Islet precursor cell (in vitro differentiated cells): ENCODE data around the gene TIAM2.
"Not testable (repeated sequence)": the region's sequence is repeated elsewhere in the genome, so short reads cannot be mapped to it uniquely, and the experiment has no call there.

Source experiments
- DNase-seq: peaks from one replicate; pipeline ENCODE4 v3.0.0-alpha.2; 2018

Gene TIAM2

DNA sequence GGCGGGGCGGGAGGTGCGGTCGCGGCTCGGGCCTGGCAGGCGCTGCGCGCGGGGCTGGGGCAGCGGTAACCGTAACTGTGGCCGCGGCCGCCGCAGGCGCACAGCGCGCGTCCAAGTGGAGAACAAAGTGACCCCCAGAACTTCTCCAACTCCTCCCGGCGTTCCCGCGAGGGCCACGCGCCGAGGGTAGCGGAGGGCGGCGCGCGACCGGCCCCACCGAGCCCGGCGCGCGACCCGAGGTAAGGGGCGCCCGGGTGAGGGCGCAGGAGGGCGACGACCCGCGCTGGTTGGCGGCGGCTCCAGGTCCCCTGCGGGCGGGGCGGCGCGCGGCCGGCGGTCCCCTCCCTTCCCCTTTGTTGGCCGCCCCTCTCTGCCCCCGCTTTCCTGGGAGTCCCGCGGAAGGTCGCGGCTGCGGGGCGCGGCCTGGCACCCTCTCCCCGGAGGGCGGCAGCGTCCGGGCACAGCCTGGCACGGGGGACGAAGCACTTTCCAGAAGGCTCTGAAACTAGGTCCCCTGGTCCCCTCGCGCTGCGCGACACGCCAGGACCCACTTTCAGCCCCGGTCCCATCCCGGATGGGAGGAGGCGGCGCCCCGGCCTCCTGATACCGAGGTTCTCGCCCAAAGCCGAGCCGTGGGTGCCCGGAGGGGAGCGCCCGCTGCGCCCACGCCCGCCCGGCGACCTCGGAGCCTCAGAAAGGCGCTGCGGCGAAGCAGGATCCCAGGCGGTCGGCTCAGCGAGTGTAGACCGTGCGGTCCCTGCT is at the start of gene TIAM2:
TIAM2 (plus strand) TSS at position 62 of the 762 bp plus-strand sequence. CDS start 133,909 bp downstream, outside the sequence.
- peak; percentile 83 for DNase-seq

DNA sequence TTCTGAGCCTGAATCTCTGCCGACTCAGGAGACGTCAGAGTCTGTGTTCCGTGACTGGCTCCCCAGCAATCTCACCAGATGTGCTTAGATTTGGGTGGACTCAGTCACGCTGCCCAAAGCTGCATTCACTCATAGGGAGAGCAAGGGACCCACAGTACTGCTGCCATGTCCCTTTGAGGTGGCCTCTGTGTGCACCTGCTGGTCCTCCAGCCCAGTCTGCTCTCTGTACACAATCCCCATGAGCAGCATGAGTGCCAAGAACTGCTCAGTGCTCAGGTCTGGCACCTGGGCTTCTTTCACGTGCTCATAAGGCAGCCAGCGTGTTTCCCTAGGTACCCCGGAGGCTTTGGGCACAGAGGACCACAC is 44.2 kb upstream of the TIAM2 start:
- DNase-seq: no peak

DNA sequence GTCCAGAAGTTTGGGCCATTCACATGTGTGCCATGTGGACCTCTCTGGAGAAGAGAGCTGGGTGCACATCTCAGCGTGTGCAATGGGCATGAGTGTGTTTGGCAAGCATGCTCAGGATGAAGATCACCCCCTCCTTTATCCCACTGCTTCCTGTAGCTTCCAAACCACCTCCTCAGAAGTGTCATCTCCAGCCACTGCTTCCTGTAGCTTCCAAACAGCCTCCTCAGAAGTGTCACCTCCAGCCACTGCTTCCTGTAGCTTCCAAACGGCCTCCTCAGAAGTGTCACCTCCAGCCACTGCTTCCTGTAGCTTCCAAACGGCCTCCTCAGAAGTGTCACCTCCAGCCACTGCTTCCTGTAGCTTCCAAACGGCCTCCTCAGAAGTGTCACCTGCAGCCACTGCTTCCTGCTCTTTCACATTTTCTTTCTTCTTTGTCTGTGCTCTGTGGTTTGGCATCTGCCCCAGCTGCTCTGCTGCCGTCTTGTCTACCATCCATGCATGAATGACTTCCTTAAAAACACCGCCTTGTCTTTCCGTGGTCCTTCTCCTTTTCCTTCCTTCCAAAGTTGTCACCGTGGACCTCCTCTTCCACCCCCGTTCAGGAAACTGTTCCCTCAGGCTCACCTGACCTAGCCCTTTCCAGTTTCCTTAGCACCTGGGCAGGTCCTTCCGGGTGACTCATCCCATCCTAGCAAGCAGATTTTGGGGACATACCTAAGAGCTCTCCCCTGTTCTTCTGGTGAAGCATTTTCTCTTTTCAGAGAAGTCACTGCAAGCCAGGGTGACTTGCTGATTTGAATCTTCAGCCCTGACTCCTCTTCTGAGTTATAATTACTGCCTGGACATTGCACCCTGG is 43.5 kb upstream of the TIAM2 start:
- no peak for DNase-seq

DNA sequence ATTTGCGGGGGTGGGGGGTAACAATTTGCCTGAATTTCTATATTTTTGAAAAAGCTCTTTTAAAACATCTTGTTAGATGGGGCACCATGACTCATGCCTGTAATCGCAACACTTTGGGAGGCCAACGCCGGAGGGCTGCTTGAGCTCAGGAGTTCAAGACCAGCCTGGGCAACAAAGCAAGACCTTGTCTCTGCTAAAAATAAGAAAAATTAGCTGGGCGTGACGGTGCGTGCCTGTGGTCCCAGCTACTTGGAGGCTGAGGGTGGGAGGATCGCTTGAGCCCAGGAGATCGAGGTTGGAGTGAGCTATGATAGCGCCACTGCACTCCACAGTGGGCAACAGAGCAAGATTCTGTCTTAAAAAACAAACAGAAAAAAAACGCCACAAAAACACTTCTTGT is 41.5 kb upstream of the TIAM2 start:
- no peak for DNase-seq

DNA sequence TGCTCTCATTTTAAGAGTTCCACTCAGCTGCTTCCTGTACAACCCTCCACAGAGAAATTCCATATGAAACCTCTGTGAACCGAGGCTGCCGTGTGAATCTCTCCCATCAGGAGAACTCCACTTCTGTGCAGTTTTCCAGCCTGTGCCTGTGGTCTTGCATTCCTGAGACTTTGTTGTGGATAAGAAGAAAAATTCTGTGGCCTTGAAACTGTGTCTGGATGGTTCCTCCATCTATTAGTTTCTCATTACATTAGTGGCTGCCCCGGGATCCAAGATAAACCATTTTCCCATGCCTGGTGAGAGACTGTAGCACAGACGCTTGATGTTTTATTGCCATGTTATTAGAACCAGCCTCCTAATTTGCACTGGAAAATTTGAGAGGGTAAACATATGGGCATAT is 40.8 kb upstream of the TIAM2 start:
- DNase-seq: no peak

DNA sequence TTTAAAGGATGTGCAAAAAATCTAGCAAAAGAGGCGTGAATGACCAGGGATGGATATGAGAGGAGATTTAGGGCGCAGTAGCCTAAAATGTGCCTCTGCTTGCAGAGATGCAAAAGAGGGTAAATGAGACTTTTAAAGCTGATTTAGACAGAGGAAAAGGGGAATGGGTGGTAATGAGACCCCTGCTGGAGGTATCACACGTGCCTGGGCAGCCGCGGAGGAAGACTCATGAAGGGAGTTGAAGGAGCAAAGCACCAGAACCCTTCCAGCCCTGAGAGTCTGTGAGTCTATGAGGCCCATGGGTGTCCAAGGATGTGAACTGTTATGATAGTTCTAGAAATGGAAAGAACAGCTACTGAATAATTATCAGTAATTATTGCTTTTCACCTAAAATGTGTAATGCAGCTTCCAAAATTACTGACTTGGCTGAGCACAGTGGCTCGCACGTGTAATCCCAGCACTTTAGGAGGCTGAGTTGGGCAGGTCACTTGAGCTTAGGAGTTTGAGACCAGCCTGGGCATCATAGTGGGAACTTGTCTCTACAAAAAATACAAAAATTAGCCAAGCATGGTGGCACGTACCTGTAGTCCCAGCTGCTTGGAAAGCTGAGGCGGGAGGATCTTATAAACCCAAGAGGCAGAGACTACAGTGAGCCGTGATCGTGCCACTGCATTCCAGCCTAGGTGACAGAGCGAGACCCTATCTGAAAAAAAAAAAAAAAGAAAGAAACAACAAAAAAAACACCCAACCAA is 38.2 kb upstream of the TIAM2 start:
- no peak for DNase-seq

DNA sequence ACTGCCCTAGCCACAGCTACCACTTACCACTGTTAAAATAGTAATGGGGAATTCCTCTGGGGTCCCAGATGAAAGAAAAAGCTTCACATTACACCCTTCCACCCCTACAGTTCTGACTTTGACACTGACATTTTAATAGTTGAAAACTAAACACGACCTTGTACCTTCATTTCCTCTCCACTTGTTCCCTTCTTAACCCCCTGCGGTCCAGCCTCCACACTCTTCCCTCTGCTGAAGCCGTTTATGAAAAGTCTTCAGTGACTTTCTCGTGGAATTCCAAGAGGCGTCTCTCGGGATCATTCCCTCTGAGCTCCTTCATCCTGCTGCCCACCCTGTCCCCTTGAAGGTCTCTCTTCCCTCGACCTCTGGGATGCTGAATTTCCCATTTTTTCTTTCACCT is 36.6 kb upstream of the TIAM2 start:
- no peak for DNase-seq

DNA sequence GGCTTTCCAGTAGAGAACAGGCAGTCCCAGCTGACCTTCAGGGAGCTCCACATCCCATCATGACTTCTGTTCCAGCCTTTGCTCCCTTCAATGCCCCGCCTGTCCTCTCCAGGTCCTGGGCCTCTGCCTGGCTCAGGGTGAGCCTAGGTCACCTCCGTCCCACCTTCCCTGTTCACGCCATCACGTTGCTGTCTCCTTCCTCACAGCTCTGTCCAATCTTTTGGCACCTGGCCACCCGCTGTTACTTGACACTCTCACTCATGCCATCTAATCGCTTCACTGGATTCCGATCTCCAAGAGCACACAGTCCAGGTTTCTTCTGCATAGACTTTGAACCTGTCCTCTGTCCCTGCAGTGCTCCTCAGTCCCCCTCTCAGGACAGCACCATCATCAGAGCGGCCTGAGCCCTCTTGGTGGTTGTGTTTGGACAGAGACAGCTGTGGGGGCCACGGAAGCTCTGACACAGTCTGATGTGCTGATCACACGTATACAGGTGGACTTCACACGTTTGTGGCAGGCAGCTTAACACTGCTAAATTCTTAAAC is 34.7 kb upstream of the TIAM2 start:
- no peak for DNase-seq

DNA sequence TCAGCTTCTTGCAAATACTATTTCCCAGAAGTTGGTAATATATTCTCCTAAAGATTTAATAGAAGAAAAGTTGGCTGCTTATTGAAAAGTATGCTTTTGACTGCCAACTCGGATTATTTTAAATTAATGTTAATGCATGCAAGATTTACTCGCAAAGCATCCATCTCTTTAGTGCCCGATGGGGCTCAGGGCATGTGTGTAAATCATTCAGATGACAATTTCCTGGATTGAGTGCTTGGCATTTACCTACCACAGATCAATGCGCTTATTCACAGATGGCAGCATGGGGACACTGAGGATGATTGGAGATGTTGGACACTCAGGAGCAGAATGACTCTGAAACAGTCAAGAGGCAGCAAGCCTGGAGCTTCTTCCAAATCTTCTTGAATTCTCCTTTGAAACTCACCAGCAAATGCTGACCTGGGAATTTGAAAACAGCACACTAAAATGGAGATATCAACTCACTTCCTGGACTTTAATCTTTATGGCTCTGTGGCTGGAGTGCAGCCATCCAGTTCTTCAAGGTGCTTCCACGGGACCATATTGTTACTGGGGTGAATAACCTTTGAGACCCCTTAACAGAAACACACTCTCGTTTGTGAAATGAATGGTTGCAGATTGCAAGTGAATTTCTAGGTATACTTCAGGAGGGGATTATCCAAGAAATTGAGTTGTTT is 34.1 kb upstream of the TIAM2 start:
- no peak for DNase-seq

DNA sequence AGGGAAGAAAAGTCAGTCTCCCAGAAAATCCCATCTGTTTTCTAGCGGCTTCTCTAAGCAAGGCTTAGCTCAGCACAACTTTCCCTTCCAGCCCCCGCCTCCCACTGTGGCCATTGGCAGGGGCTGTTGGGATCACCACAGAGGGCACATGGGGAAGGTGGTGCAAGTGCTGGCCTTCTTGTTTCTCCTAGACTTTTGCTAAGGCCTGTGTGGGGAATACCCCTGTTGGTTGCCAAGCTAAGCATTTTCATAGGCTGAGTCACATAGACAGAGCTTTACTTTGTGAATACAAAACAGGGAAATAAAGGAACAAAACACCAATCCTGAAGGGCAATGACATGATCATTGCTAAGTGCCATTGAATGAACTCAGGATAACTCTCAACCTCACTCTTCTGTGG is 32.4 kb upstream of the TIAM2 start:
- no peak for DNase-seq

DNA sequence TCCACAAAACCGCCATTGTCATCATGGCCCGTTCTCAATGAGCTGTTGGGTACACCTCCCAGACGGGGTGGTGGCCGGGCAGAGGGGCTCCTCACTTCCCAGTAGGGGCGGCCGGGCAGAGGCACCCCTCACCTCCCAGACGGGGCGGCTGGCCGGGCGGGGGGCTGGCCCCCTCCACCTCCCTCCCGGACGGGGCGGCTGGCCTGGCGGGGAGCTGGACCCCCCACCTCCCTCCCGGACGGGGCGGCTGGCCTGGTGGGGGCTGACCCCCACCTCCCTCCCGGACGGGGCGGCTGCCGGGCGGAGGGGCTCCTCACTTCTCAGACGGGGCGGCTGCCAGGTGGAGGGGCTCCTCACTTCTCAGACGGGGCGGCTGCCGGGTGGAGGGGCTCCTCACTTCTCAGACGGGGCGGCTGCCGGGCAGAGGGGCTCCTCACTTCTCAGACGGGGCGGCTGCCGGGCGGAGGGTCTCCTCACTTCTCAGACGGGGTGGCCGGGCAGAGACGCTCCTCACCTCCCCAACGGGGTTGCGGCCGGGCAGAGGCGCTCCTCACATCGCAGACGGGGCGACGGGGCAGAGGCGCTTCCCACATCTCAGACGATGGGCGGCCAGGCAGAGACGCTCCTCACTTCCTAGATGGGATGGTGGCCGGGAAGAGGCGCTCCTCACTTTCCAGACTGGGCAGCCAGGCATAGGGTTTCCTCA is 28.9 kb upstream of the TIAM2 start:
- DNase-seq: not testable (repeated sequence)

DNA sequence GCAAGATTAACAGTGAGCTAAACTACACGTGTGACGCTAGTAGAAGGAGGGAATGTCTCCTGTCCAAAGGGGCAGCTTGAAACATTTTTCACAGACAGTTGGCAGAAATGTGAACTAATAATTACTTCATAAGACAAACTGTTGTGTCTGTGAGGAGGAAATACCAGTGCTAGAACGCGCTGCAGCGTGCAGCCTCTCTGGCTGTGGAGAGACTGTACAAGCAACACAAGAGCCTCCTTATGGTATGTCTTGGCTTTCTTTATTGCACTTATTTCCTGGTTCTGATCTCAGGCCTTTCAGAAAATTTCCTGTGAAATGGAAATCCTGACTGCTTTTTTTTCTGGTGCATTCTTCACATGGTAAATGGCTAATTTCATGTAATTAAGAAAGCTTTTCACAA is 25.3 kb upstream of the TIAM2 start:
- no peak for DNase-seq

DNA sequence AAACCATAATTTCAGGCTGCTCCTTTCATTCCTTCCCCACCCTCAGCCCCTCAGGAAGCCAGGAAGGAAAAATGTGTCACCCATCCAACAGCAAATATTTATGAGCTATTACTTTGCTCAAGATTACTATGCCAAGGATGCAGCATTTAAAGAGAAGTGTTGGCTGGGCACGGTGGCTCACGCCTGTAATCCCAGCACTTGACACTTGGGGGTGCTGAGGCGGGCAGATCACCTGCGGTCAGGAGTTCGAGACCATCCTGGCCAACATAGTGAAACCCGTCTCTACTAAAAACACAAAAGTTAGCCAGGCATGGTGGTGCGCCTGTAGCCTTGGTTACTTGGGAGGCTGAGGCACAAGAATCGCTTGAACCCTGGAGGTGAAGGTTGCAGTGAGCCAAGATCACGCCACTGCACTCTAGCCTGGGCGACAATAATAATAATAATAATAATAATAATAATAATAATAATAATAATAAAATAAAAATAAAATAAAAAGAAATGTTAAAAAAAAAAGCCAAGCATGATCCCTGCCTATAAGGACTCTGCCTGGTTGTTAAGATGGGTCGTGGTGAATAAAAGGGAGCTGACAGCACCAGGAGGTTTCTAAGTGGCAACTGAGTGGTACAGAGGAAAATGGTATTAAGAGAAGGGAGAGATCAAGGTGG is 20.5 kb upstream of the TIAM2 start:
- no peak for DNase-seq

DNA sequence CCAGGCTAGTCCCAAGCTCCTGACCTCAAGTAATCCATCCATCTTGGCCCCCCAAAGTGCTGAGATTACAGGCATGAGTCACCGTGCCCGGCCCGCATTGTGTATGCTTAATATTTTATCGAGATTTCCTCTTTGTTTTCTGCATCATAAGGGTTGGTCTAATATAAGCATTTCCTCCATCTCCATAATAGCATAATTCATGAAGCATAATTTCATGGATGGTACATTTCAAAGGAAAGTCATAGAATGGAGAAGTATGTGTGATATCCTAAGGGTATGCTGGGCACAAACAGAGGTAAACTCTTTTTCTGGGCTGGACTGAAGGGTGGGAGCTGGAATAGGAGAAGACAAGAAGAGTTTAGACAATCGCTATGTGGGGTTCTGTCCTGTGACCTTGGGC is 17.5 kb upstream of the TIAM2 start:
- no peak for DNase-seq

DNA sequence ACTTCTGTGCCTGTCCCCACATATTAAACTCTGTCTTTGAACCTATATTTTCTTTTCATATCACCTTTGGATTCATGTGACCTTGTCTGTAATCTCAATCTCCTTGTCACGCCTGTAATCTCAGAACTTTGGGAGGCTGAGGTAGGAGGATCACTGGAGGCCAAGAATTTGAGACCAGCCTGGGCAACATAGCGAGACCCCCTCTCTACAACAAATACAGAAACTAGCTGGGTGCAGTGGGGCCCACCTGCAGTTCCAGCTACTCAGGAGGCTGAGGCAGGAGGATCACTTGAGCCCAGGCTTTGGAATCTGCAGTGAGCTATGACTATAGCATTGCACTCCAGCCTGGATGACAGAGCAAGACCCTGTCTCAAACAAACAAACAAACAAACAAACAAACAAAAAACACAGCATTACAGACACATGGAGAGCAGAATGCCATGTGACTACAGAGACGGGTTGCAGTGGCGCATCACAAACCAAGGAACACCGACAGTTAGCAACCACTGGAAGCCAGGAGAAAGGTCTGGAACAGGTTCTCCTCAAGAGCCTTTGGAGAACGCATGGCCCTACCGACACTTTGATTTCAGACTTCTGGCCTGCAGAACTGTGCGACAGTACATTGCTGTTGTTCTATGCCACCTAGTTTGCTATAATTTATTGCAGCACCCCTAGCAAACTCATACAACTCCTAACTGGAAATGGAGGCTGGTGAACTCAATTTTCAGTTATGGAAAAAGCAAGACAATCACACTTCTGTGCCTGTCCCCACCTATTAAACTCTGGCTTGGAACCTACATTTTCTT is 14.6 kb upstream of the TIAM2 start:
- no peak for DNase-seq

DNA sequence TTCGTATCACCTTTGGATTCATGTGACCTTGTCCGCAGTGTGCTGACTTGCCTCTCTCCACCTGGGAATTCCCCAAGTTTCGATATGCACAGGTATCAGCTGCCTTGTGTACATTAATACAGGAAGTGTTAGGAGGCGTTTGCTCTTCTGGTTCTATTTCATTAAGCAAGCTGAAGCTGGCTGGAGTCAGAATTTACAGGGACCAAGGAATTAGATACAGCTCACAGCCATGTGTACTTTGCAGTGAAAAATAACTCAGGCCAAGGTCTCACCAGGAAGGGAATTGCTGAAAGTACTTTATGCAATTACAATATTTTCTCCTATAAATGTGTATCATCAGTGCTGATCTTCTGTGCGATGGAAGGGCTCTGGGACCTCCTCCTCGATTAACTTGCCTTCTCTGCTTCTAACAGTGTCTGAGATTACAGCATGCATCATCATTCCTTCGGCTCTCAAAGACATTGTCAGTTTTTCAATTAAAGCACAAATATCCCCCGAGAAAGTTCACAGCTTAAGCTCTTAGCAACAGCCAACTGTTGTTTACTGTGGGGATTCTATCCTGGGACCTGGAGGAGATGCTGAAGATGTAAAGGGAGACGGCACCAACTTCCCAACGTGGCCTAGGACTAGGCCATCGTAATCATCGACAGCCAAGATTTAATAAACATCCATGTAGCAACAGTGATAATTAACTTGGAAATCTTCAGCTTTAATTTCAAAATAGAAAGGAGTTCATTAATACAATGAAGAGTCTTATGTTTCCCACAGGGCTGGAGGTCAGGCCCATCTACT is 13.8 kb upstream of the TIAM2 start:
- no peak for DNase-seq

DNA sequence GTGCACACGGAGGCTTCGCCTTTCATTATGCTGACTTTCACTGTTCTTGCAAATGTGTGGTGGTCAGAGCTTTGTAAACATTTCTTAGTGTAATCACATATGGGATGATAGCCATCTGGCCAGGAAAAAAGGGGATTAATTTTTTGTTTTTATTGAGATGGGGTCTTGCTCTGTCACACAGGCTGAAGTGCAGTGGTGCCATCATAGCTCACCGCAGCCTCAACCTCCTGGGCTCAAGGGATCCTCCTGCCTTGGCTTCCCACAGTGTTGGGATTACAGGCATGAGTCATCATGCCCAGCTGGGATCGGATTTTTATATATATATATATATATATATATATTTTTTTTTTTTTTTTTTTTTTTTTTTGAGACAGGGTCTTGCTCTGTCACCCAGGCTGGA is 11.0 kb upstream of the TIAM2 start:
- no peak for DNase-seq

DNA sequence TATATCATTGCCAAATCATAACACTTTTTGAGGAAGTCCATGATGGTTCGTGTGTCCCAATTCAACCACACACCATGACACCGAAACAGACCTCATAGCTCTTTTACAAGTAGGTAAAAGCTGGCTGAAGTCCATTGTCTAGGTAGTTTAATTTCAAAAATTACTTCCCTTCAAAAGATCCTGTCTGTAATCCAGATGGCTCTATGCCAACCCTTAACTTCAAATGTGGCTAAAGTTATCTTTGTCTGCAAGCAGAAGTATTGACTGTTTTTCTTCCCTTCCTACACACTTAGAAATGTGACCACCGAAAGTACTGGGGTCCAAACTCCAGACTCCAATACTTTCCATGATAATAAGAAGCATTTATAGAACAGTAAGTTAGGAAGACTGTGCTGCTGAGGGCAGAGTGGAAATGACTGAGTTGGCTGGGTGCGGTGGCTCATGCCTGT is 8.3 kb upstream of the TIAM2 start:
- no peak for DNase-seq

DNA sequence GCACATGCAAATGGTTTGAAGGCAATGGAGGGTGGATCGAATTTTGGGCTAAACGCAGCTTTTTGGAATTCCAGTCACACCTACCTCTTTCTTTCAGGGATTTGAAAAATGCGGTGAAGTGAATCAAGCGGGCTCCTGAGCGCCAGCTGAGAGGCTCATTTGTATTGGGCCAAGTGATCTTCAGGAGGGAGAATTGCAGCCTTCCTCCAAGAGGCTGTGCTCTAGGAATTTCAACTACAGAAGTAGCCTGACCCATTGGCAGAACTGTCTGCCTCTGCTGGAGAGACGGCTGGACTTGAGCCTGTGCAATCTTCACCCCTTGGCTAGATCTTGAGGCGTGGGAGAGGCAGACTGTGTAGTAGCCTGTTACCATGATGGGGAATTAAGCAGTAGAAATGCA is 5.7 kb upstream of the TIAM2 start:
- no peak for DNase-seq

DNA sequence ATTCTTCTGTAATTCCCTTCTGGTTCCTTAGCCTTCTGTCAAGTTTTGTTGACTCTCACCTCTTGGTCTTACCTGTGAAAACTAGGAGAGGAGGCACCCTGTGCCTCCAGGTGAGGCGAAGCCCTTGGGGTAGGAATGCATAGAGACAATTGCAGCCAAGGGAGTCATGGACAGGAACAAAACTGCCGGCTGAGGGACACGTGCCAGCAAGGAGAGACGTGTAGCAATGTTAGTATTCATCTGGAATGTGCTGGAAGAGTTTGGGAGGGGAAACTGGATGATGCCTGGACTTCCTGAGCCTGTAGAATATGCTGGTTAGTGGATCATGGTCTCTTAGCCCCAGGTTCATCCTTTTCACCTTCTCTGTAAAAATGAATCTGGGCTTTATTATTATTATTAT is 3.9 kb upstream of the TIAM2 start:
- no peak for DNase-seq
